ENCODE results near the gene MED27.
"Not testable (repeated sequence)": the region's sequence is repeated elsewhere in the genome, so short reads cannot be mapped to it uniquely, and the experiment has no call there.

Gene MED27

DNA sequence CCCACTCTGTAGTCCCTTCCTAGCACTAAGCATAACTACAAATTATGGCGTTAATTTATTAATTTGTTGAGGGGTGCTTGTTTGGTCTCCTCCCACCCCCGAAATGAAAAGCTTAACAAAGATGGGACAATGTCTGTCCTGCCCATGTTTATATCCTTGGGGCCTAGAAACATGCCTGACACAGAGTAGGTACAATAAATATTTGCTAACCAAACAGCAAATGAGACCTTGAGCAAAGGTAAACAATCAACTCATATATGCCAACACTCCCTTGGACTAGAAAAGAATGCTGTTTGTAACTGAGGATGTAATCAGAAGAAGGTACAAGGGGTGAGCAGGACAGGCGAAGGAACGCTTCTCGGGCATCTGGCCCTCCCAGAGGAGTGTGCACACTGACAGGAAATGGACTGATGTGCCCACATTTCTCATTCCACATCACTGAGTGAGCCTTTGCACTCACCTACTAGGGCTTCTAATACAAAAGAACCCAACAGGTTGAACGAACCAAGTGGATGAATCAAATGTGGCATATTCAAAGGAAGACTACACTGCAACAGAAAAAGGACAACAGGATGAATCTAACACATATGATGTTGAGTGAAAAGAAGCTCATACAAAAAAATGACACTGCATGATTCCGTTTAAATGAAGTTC, 66.8 kb downstream of the MED27 start:
- TF ChIP-seq, protein P1, sequence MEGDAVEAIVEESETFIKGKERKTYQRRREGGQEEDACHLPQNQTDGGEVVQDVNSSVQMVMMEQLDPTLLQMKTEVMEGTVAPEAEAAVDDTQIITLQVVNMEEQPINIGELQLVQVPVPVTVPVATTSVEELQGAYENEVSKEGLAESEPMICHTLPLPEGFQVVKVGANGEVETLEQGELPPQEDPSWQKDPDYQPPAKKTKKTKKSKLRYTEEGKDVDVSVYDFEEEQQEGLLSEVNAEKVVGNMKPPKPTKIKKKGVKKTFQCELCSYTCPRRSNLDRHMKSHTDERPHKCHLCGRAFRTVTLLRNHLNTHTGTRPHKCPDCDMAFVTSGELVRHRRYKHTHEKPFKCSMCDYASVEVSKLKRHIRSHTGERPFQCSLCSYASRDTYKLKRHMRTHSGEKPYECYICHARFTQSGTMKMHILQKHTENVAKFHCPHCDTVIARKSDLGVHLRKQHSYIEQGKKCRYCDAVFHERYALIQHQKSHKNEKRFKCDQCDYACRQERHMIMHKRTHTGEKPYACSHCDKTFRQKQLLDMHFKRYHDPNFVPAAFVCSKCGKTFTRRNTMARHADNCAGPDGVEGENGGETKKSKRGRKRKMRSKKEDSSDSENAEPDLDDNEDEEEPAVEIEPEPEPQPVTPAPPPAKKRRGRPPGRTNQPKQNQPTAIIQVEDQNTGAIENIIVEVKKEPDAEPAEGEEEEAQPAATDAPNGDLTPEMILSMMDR (IDR thresholded peaks at IDR 0.05; ENCODE audit: low read length, missing control alignments) = no peak
- H3K4me3 ChIP-seq (replicated peaks; ENCODE audit: low read depth, low read length) = no peak overlapping the region
- no peak for DNase-seq (ENCODE audit: low read depth)

DNA sequence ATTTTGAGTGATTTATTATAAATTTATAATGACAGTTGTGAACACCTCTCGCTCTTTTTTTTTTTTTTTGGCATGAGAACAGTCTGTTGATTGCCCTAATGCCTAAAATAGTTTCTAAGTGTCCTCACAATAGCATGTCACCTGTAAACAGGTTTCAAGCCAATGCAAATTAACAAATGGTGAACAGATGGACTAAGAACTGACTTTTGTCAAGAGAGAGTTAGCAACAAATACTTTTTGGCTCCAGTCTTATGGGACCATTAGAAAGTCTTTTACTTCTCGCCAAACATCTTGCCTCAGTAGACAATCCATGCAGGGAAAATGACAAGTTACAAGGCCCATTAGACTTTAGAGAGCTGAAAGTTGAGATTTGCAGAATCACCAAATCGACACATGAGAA, 67.8 kb downstream of the MED27 start:
- no peak for DNase-seq (ENCODE audit: low read depth)
- no peak overlapping the region for H3K4me3 ChIP-seq (replicated peaks; ENCODE audit: low read depth, low read length)
- TF ChIP-seq, protein P1 (IDR thresholded peaks at IDR 0.05; ENCODE audit: low read length, missing control alignments) = no peak

DNA sequence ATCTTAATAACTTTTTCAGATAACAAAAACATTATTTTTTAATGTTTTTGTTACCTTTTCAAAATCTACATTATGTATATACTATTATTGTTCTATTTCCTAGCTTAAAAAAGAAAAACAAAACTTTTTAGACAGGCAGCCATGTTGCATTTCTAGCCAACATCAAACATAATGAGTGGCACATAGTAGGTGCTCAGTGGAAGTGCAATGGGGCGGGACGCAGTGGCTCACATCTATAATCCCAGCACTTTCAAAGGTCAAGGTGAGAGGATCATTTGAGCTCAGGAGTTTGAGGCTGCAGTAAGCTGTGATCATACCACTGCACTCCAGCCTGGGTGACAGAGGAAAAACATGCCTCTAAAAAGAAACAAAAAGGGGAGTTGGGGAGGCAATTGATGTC, 68.4 kb downstream of the MED27 start:
- TF ChIP-seq, protein P1 (IDR thresholded peaks at IDR 0.05; ENCODE audit: low read length, missing control alignments) = no peak
- H3K4me3 ChIP-seq (replicated peaks; ENCODE audit: low read depth, low read length) = no peak overlapping the region
- DNase-seq (ENCODE audit: low read depth) = no peak

DNA sequence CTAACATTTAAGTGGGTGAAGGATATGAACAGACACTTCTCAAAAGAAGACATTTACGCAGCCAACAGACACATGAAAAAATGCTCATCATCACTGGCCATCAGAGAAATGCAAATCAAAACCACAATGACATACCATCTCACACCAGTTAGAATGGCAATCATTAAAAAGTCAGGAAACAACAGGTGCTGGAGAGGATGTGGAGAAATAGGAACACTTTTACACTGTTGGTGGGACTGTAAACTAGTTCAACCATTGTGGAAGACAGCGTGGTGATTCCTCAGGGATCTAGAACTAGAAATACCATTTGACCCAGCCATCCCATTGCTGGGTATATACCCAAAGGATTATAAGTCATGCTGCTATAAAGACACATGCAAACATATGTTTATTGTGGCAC, 69.5 kb downstream of the MED27 start:
- not testable (repeated sequence) for DNase-seq (ENCODE audit: low read depth)

DNA sequence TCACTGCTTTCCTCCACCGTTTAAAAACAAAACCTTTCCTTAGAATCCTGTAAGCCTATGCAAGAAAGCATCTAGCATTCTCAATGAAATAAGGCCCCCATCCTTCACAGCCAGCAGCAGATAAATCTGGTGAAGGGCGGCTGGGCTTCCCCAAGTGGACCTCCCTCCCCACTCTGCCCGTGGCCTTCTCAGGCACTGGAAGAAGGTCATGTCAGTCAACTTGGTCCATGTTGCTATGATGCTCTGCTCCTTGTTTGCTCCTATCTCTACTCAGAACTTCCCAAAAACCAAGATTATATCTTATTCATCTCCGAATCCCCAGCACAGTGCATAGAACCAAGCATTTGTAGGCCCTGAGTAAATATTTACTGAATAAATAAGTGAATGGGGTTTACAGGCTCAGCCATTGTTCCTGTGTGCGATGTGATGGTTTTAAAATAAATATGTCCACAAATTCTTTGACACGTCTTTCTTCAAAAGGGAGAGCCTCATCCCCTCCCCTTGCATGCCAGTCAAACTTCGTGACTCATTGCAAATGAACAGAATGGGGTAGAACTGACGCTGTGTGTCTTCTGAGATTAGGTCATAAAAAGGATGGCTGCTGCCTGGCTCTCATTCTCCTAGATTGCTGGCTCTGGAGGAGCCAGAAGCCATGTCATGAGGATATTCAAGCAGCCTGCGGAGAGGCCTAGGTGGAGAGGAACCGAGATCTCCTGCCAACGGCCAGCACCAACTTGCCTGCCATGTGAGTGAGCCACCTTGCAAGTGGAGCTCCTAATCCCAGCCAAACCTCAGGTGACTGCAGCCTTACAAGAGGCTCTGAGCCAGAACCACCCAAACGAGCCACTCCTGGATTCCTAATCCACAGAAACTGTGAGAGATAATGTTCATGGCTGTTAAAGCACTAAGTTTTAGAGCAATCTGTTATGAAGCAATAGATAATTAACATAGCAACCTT, 70.5 kb downstream of the MED27 start:
- H3K4me3 ChIP-seq (replicated peaks; ENCODE audit: low read depth, low read length) = no peak overlapping the region
- TF ChIP-seq, protein P1 (IDR thresholded peaks at IDR 0.05; ENCODE audit: low read length, missing control alignments) = no peak
- DNase-seq (ENCODE audit: low read depth) = no peak

More for the DNA sequence above, 69.5 kb downstream of the MED27 start:
- not testable (repeated sequence) for H3K4me3 ChIP-seq (replicated peaks; ENCODE audit: low read depth, low read length)

GRCh38 chr9:132008184-132008803, 71.4 kb downstream of the MED27 start:
- TF ChIP-seq, protein P1 (IDR thresholded peaks at IDR 0.05; ENCODE audit: low read length, missing control alignments) = no peak
- no peak overlapping the region for H3K4me3 ChIP-seq (replicated peaks; ENCODE audit: low read depth, low read length)
- no peak for DNase-seq (ENCODE audit: low read depth)

GRCh38 chr9:132007371-132008025, 72.2 kb downstream of the MED27 start:
- TF ChIP-seq, protein P1 (IDR thresholded peaks at IDR 0.05; ENCODE audit: low read length, missing control alignments) = no peak
- DNase-seq (ENCODE audit: low read depth) = no peak
- H3K4me3 ChIP-seq (replicated peaks; ENCODE audit: low read depth, low read length) = no peak overlapping the region

Data from fibroblast of pulmonary artery (primary cell).